GM12878 (cell line): ENCODE results near the gene EPHA4. TPM values are rescaled to one million over a fixed set of nuclear protein-coding genes. Genes with fewer than 3 reads are reported as not detected.

ENCODE experiments used
- ATAC-seq: fragments of 200-7000 bp; cut with Tn5 transposase; 3 replicates; pipeline ENCODE4 v1.9.1; 2020; ENCODE audit warnings: mild to moderate bottlenecking, moderate library complexity
- BruUV-seq: library from RNA; stranded (reverse); fragments of 400-500 nt; replicated peaks from 2 replicates; lab custom pipeline; 2021; lab: Mats Ljungman, UMichigan
- CTCF ChIA-PET: fragments of 300-600 bp; sonication (Branson Sonifier 250); formaldehyde crosslinking; extraction: SDS; loops from one replicate; lab custom pipeline; 2021; ENCODE audit warnings: inconsistent platforms; lab: Yijun Ruan, JAX
- POLR2A ChIA-PET: fragments of 350-600 bp; formaldehyde crosslinking; extraction: SDS; loops from one replicate; lab custom pipeline; 2021; ENCODE audit warnings: inconsistent platforms; lab: Charles Lee
- RAD21 ChIA-PET: fragments of 300-600 bp; sonication (Branson Sonifier 250); formaldehyde crosslinking; loops from one replicate; lab custom pipeline; 2023; ENCODE audit warnings: antibody characterized with exemption; ENCODE audit not compliant: unreplicated experiment; lab: Charles Lee
- SMC1A ChIA-PET: fragments of 300-600 bp; sonication (Branson Sonifier 250); formaldehyde crosslinking; loops from one replicate; lab custom pipeline; 2023; ENCODE audit not compliant: unreplicated experiment, uncharacterized antibody; lab: Charles Lee
- DNase-seq: peaks from one replicate; pipeline ENCODE4 v3.0.0-alpha.2; 2011; ENCODE audit warnings: low read depth, low spot score
- FAIRE-seq: peaks from 3 replicates; lab custom pipeline; 2011; peaks lifted over from hg19 to GRCh38; lab: Jason Lieb, UNC
- H2AFZ ChIP-seq: 2 replicates; pipeline ENCODE4 v1.6.0; 2011; ENCODE audit warnings: low read depth, low read length, control low read depth; ENCODE audit not compliant: control insufficient read depth
- H3K27ac ChIP-seq: 2 replicates; pipeline ENCODE4 v1.5.1; 2011; ENCODE audit warnings: control low read depth; ENCODE audit not compliant: control insufficient read depth, insufficient read depth
- H3K27me3 ChIP-seq, 2 experiments: replicated peaks in 1 of 2; 2 replicates each; pipeline versions ENCODE4 v1.6.0 to v1.6.1; 2011; ENCODE audit warnings: low read length in 1 of 2; ENCODE audit not compliant: control insufficient read depth in 2 of 2, insufficient read depth in 2 of 2
- H3K36me3 ChIP-seq, 2 experiments: 2 replicates each; pipeline ENCODE4 v1.5.1; 2011; ENCODE audit warnings: low read length in 1 of 2; ENCODE audit not compliant: control insufficient read depth in 2 of 2, insufficient read depth in 2 of 2
- H3K4me1 ChIP-seq: 2 replicates; pipeline ENCODE4 v1.6.1; 2011; ENCODE audit warnings: mild to moderate bottlenecking, low read length, moderate library complexity, mixed read lengths; ENCODE audit not compliant: control insufficient read depth, insufficient read depth
- H3K4me2 ChIP-seq: 2 replicates; pipeline ENCODE4 v1.6.0; 2011; ENCODE audit warnings: control low read depth; ENCODE audit not compliant: control insufficient read depth, insufficient read depth
- H3K4me3 ChIP-seq: fragments of 200-600 bp; sonication (generic); 2 replicates; pipeline ENCODE4 v1.5.1; 2016
- H3K79me2 ChIP-seq: 2 replicates; pipeline ENCODE4 v1.6.0; 2011; ENCODE audit warnings: low read length; ENCODE audit not compliant: control insufficient read depth, insufficient read depth
- H3K9ac ChIP-seq: 2 replicates; pipeline ENCODE4 v1.8.0; 2011; ENCODE audit warnings: low read length, control low read depth, mixed read lengths; ENCODE audit not compliant: control insufficient read depth, insufficient read depth
- H3K9me3 ChIP-seq: replicated peaks from 3 replicates; pipeline ENCODE4 v1.5.1; 2011; ENCODE audit warnings: mild to moderate bottlenecking, low read length; ENCODE audit not compliant: control insufficient read depth, insufficient read depth
- H4K20me1 ChIP-seq: 2 replicates; pipeline ENCODE4 v1.6.0; 2011; ENCODE audit not compliant: control insufficient read depth, insufficient read depth
- BCL3 ChIP-seq: IDR thresholded peaks from 2 replicates; pipeline ENCODE4 v1.6.1; 2011; ENCODE audit warnings: borderline replicate concordance, low read depth, mild to moderate bottlenecking, moderate library complexity, low read length; ENCODE audit not compliant: insufficient read depth, poor library complexity, severe bottlenecking
- BCLAF1 ChIP-seq: fragments of 450-650 bp; IDR thresholded peaks from 2 replicates; pipeline ENCODE4 v1.6.1; 2017; ENCODE audit warnings: antibody characterized with exemption, mild to moderate bottlenecking, moderate library complexity
- E2F8 ChIP-seq: fragments of 450-650 bp; IDR thresholded peaks from 2 replicates; pipeline ENCODE4 v1.6.1; 2018; ENCODE audit warnings: mild to moderate bottlenecking, low read depth, moderate library complexity; ENCODE audit not compliant: partially characterized antibody
- HDGF ChIP-seq: fragments of 450-650 bp; IDR thresholded peaks from 2 replicates; pipeline ENCODE4 v1.6.1; 2016; ENCODE audit warnings: antibody characterized with exemption
- JUND ChIP-seq: IDR thresholded peaks from 2 replicates; pipeline ENCODE4 v1.6.1; 2012; ENCODE audit warnings: low read depth, mild to moderate bottlenecking, low read length, improper control_type of control experiment, moderate library complexity
- PAX8 ChIP-seq: fragments of 450-650 bp; IDR thresholded peaks from 2 replicates; pipeline ENCODE4 v1.6.1; 2017; ENCODE audit warnings: mild to moderate bottlenecking, moderate library complexity
- PBX3 ChIP-seq: IDR thresholded peaks from 2 replicates; pipeline ENCODE4 v1.6.1; 2011; ENCODE audit warnings: mild to moderate bottlenecking, low read depth, low read length, moderate library complexity; ENCODE audit not compliant: insufficient replicate concordance
- STAT3 ChIP-seq: IDR thresholded peaks from 2 replicates; pipeline ENCODE4 v1.6.1; 2011; ENCODE audit warnings: low read depth, low read length, improper control_type of control experiment
- TARDBP ChIP-seq: IDR thresholded peaks from 2 replicates; pipeline ENCODE4 v1.6.1; 2016; ENCODE audit warnings: borderline replicate concordance
- TCF3 ChIP-seq: IDR thresholded peaks from 2 replicates; pipeline ENCODE4 v1.6.1; 2012; ENCODE audit warnings: low read depth, mild to moderate bottlenecking, low read length, borderline replicate concordance; ENCODE audit not compliant: insufficient read depth
- ZBED1 ChIP-seq: IDR thresholded peaks from 2 replicates; pipeline ENCODE4 v1.6.1; 2016; ENCODE audit warnings: borderline replicate concordance
- ZBTB33 ChIP-seq: fragments of 450-650 bp; IDR thresholded peaks from 2 replicates; pipeline ENCODE4 v1.6.1; 2017; ENCODE audit warnings: mild to moderate bottlenecking
- ZNF207 ChIP-seq: fragments of 450-650 bp; IDR thresholded peaks from 2 replicates; pipeline ENCODE4 v1.6.1; 2014; ENCODE audit warnings: antibody characterized with exemption, mild to moderate bottlenecking, borderline replicate concordance
- WGBS: methylation state at CpG from one replicate; pipeline ENCODE4 v1.1.6; 2016; ENCODE audit warnings: low lambda C conversion rate; ENCODE audit not compliant: insufficient replicate concordance, insufficient coverage; ENCODE audit errors: missing lambda C conversion rate; 5-methylcytosine and 5-hydroxymethylcytosine counted together
- in situ Hi-C: fragments of 300-500 bp; cut with MboI; formaldehyde crosslinking; loops from 9 replicates; pipeline ENCODE4 v1.14.3; 2018; ENCODE audit warnings: mixed read lengths
- intact Hi-C: fragments of 100-400 bp; cut with micrococcal nuclease; formaldehyde crosslinking; loops from one replicate; pipeline ENCODE4 v1.14.2; 2022; ENCODE audit not compliant: unreplicated experiment
- polyA plus RNA-seq, 11 experiments: library from polyadenylated mRNA; depleted of rRNA in 4 of 11; unstranded in 6 of 11; stranded (reverse) in 5 of 11; fragments of >200 nt; fragmentation: Nextera tagmentation in 4 of 11; fragmentation: Illumina TruSeq in 1 of 11; extraction: Ambion mirVana in 4 of 11; extraction: Trizol in 1 of 11; gene quantifications; 1 replicate in 1 of 11; 2 replicates in 10 of 11; pipeline versions ENCODE4 v1.2.1 to v1.2.3, GENCODE V29; 2011 to 2016; ENCODE audit warnings: inconsistent platforms in 2 of 11, missing spikeins in 2 of 11, low read depth in 1 of 11
- total RNA-seq, 4 experiments: library from RNA; depleted of rRNA in 3 of 4; stranded (reverse); fragments of >200 nt in 3 of 4; fragmentation: Illumina TruSeq in 1 of 4; extraction: Trizol in 1 of 4; gene quantifications; 2 replicates each; pipeline versions ENCODE4 v1.2.1 to v1.2.3, GENCODE V29; 2013 to 2021

EPHA4 gene
- total and polyA plus RNA-seq, 10 of the 15 experiments (the other 5 are each of a cell fraction or from before 2014, with no cell fraction given) = 0.06 to 1.5 (median 0.33) TPM; not detected in 1

GRCh38 chr2:221397187-221397586, 174.9 kb downstream of the EPHA4 start:
- no peaks in the 10 kb centered on the region for H3K4me1 ChIP-seq
- no peak overlapping the region for H3K9ac ChIP-seq
- no peak for FAIRE-seq
- 0% methylated on average over 1 of the region's 1 CpG for WGBS
- no peak overlapping the region for H2AFZ ChIP-seq
- H3K27me3 ChIP-seq = no peaks in the 10 kb centered on the region
- ChIA-PET RAD21 (no interaction called here), CTCF (no interaction called here), POLR2A (no interaction called here), SMC1A (no interaction called here)
- in situ Hi-C loops = no loop called here
- H3K9me3 ChIP-seq = no peaks in the 10 kb centered on the region
- intact Hi-C loops = no loop called here
- ATAC-seq = no peak
- H3K79me2 ChIP-seq = no peaks in the 10 kb centered on the region
- no peak for DNase-seq
- no peaks in the 10 kb centered on the region for H4K20me1 ChIP-seq
- no peaks in the 10 kb centered on the region for H3K36me3 ChIP-seq
- no peak overlapping the region for H3K27ac ChIP-seq
- no peak overlapping the region for H3K4me3 ChIP-seq
- BruUV-seq = no TSS peak
- H3K4me2 ChIP-seq = no peak overlapping the region
- TF ChIP-seq HDGF = no peak
- TF ChIP-seq JUND = no peak
- no peak for TF ChIP-seq BCL3
- no peak for TF ChIP-seq STAT3
- no peak for TF ChIP-seq ZNF207
- TF ChIP-seq E2F8 = no peak
- TF ChIP-seq ZBED1 = no peak
- no peak for TF ChIP-seq PAX8
- TF ChIP-seq TARDBP = no peak
- no peak for TF ChIP-seq BCLAF1
- no peak for TF ChIP-seq TCF3
- no peak for TF ChIP-seq PBX3
- no peak for TF ChIP-seq ZBTB33
